ENCODE results near the gene WNT9A.
"Not testable (repeated sequence)": the region's sequence is repeated elsewhere in the genome, so short reads cannot be mapped to it uniquely, and the experiment has no call there.

The WNT9A gene

GRCh38 chr1:227947676-227948492 lies at the start of gene WNT9A:
Gene WNT9A (minus strand): TSS chr1:227947932. CDS start chr1:227947887, 45 bp downstream.
- no peaks in the 10 kb centered on the region for H3K36me3 Mint-ChIP-seq (ENCODE audit: low read depth)
- H3K9me3 Mint-ChIP-seq, result no peaks in the 10 kb centered on the region
- peak within 1 kb of the TSS; percentile 71 for H3K4me3 Mint-ChIP-seq
- H3K27me3 Mint-ChIP-seq, result peaks cover 30% of the 10 kb centered on the region
- peaks cover 11% of the 10 kb centered on the region for H3K4me1 Mint-ChIP-seq (ENCODE audit: low read depth)
- no peak within 1 kb of the TSS for H3K27ac Mint-ChIP-seq
- peak; percentile 42 for DNase-seq

- Mint-ChIP-seq H3K4me3 (no peak overlapping the region), H3K4me1 (ENCODE audit: low read depth) (no peaks in the 10 kb centered on the region), H3K27ac (no peak overlapping the region)
Observed at GRCh38 chr1:227996187-227996950, 48.6 kb upstream of the WNT9A start.

GRCh38 chr1:227994632-227995300 lies 47.0 kb upstream of the WNT9A start:
- no peaks in the 10 kb centered on the region for H3K4me1 Mint-ChIP-seq (ENCODE audit: low read depth)
- peak; percentile 3 for DNase-seq
- peaks cover 30% of the 10 kb centered on the region for H3K9me3 Mint-ChIP-seq
- H3K27ac Mint-ChIP-seq, result no peak overlapping the region
- no peaks in the 10 kb centered on the region for H3K36me3 Mint-ChIP-seq (ENCODE audit: low read depth)
- no peak overlapping the region for H3K4me3 Mint-ChIP-seq
- peaks cover 27% of the 10 kb centered on the region for H3K27me3 Mint-ChIP-seq

More at GRCh38 chr1:227996187-227996950, 48.6 kb upstream of the WNT9A start:
- no peaks in the 10 kb centered on the region for H3K36me3 Mint-ChIP-seq (ENCODE audit: low read depth)
- H3K27me3 Mint-ChIP-seq, result peaks cover 24% of the 10 kb centered on the region
- peak; percentile 13 for DNase-seq
- peaks cover 30% of the 10 kb centered on the region for H3K9me3 Mint-ChIP-seq

GRCh38 chr1:227987181-227987580 lies 39.4 kb upstream of the WNT9A start:
- Mint-ChIP-seq H3K4me1 (ENCODE audit: low read depth) (no peaks in the 10 kb centered on the region), H3K27me3 (peaks cover 31% of the 10 kb centered on the region), H3K27ac (no peak overlapping the region), H3K4me3 (no peak overlapping the region), H3K36me3 (ENCODE audit: low read depth) (no peaks in the 10 kb centered on the region), H3K9me3 (peaks cover 3% of the 10 kb centered on the region)
- no peak for DNase-seq

- H3K4me3 Mint-ChIP-seq; H3K27me3 Mint-ChIP-seq; DNase-seq; H3K27ac Mint-ChIP-seq; H3K9me3 Mint-ChIP-seq; H3K4me1 Mint-ChIP-seq (ENCODE audit: low read depth); H3K36me3 Mint-ChIP-seq (ENCODE audit: low read depth): not testable (repeated sequence)
Observed at GRCh38 chr1:227975583-227976283, 28.0 kb upstream of the WNT9A start.

- H3K27me3 Mint-ChIP-seq; H3K4me3 Mint-ChIP-seq; H3K27ac Mint-ChIP-seq; DNase-seq; H3K9me3 Mint-ChIP-seq; H3K4me1 Mint-ChIP-seq (ENCODE audit: low read depth); H3K36me3 Mint-ChIP-seq (ENCODE audit: low read depth): not testable (repeated sequence)
Observed at GRCh38 chr1:227973724-227974288, 26.1 kb upstream of the WNT9A start.

GRCh38 chr1:227972843-227973374 lies 25.2 kb upstream of the WNT9A start:
- DNase-seq, H3K27me3 Mint-ChIP-seq: not testable (repeated sequence)

GRCh38 chr1:227972283-227972679 lies 24.5 kb upstream of the WNT9A start:
- not testable (repeated sequence) for H3K27ac Mint-ChIP-seq; H3K4me1 Mint-ChIP-seq (ENCODE audit: low read depth); H3K27me3 Mint-ChIP-seq; DNase-seq; H3K36me3 Mint-ChIP-seq (ENCODE audit: low read depth); H3K4me3 Mint-ChIP-seq; H3K9me3 Mint-ChIP-seq

More at GRCh38 chr1:227972843-227973374, 25.2 kb upstream of the WNT9A start:
- H3K9me3 Mint-ChIP-seq; H3K27ac Mint-ChIP-seq; H3K4me1 Mint-ChIP-seq (ENCODE audit: low read depth); H3K4me3 Mint-ChIP-seq; H3K36me3 Mint-ChIP-seq (ENCODE audit: low read depth): not testable (repeated sequence)

- not testable (repeated sequence) for H3K27me3 Mint-ChIP-seq; H3K4me1 Mint-ChIP-seq (ENCODE audit: low read depth); H3K4me3 Mint-ChIP-seq; H3K36me3 Mint-ChIP-seq (ENCODE audit: low read depth); H3K27ac Mint-ChIP-seq; DNase-seq; H3K9me3 Mint-ChIP-seq
Observed at GRCh38 chr1:227971643-227972282, 24.0 kb upstream of the WNT9A start.

GRCh38 chr1:227971216-227971615 lies 23.5 kb upstream of the WNT9A start:
- H3K27ac Mint-ChIP-seq; H3K4me3 Mint-ChIP-seq; H3K36me3 Mint-ChIP-seq (ENCODE audit: low read depth); H3K4me1 Mint-ChIP-seq (ENCODE audit: low read depth); H3K27me3 Mint-ChIP-seq; DNase-seq; H3K9me3 Mint-ChIP-seq: not testable (repeated sequence)

- H3K27me3 Mint-ChIP-seq; H3K27ac Mint-ChIP-seq; H3K9me3 Mint-ChIP-seq; H3K4me3 Mint-ChIP-seq; H3K4me1 Mint-ChIP-seq (ENCODE audit: low read depth); DNase-seq; H3K36me3 Mint-ChIP-seq (ENCODE audit: low read depth): not testable (repeated sequence)
Observed at GRCh38 chr1:227970076-227970995, 22.6 kb upstream of the WNT9A start.

- not testable (repeated sequence) for H3K4me1 Mint-ChIP-seq (ENCODE audit: low read depth); H3K27me3 Mint-ChIP-seq; H3K36me3 Mint-ChIP-seq (ENCODE audit: low read depth); H3K27ac Mint-ChIP-seq; H3K9me3 Mint-ChIP-seq; DNase-seq; H3K4me3 Mint-ChIP-seq
Observed at GRCh38 chr1:227967815-227968214, 20.1 kb upstream of the WNT9A start.

GRCh38 chr1:227966733-227967132 lies 19.0 kb upstream of the WNT9A start:
- H3K27ac Mint-ChIP-seq; H3K27me3 Mint-ChIP-seq; DNase-seq; H3K9me3 Mint-ChIP-seq; H3K36me3 Mint-ChIP-seq (ENCODE audit: low read depth); H3K4me3 Mint-ChIP-seq; H3K4me1 Mint-ChIP-seq (ENCODE audit: low read depth): not testable (repeated sequence)

All from activated T-cell treated with anti-CD3 and anti-CD28 coated beads, Interleukin-2, amount 50 U/mL, for 24 hours (primary cell).